Subcutaneous adipose tissue (tissue), 4 donors: ENCODE measurements around the gene DDC. TPM values are rescaled to one million over a fixed set of nuclear protein-coding genes. Genes with fewer than 3 reads are reported as not detected.

Source experiments
- CTCF ChIP-seq: fragments of 450-650 bp; IDR thresholded peaks from one replicate; pipeline ENCODE4 v1.5.1; 2016; ENCODE audit warnings: low read depth, mild to moderate bottlenecking, control low read depth, antibody characterized with exemption, moderate library complexity
- total RNA-seq, 4 donors: library from RNA; depleted of rRNA; stranded (reverse); fragments of >200 nt; gene quantifications; one replicate each; pipeline ENCODE4 v1.1.0, GENCODE V29; 2016

Gene DDC
- total RNA-seq, 4 donors from 2014 or later = not detected

GRCh38 chr7:50533866-50534265, 31.3 kb downstream of the DDC start:
- TF ChIP-seq CTCF = no peak

- no peak for TF ChIP-seq CTCF
Observed at GRCh38 chr7:50531928-50532327, 33.3 kb downstream of the DDC start.

- TF ChIP-seq CTCF = no peak
Observed at GRCh38 chr7:50531401-50531911, 33.7 kb downstream of the DDC start.

GRCh38 chr7:50530766-50531165, 34.4 kb downstream of the DDC start:
- no peak for TF ChIP-seq CTCF

GRCh38 chr7:50529093-50529862, 35.9 kb downstream of the DDC start:
- no peak for TF ChIP-seq CTCF

- no peak for TF ChIP-seq CTCF
Observed at GRCh38 chr7:50528266-50529092, 36.7 kb downstream of the DDC start.

GRCh38 chr7:50513166-50513871, 51.9 kb downstream of the DDC start:
- no peak for TF ChIP-seq CTCF
